ENCODE data around the gene MAPK13. TPM values are rescaled to one million over a fixed set of nuclear protein-coding genes. Genes with fewer than 3 reads are reported as not detected.

Gene MAPK13
- total RNA-seq, 1 donor from 2014 or later = 5.8 TPM

- TF ChIP-seq, protein P1, sequence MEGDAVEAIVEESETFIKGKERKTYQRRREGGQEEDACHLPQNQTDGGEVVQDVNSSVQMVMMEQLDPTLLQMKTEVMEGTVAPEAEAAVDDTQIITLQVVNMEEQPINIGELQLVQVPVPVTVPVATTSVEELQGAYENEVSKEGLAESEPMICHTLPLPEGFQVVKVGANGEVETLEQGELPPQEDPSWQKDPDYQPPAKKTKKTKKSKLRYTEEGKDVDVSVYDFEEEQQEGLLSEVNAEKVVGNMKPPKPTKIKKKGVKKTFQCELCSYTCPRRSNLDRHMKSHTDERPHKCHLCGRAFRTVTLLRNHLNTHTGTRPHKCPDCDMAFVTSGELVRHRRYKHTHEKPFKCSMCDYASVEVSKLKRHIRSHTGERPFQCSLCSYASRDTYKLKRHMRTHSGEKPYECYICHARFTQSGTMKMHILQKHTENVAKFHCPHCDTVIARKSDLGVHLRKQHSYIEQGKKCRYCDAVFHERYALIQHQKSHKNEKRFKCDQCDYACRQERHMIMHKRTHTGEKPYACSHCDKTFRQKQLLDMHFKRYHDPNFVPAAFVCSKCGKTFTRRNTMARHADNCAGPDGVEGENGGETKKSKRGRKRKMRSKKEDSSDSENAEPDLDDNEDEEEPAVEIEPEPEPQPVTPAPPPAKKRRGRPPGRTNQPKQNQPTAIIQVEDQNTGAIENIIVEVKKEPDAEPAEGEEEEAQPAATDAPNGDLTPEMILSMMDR (IDR thresholded peaks at IDR 0.05; ENCODE audit: insufficient read depth, low read depth, low read length) = no peak
- no peak for TF ChIP-seq EZH2 (IDR thresholded peaks at IDR 0.05; ENCODE audit: insufficient read depth, low read length)
Observed at GRCh38 chr6:36141091-36141490, 10.8 kb downstream of the MAPK13 start.

GRCh38 chr6:36141961-36142360 is 11.6 kb downstream of the MAPK13 start:
- H3K36me3 Mint-ChIP-seq (ENCODE audit: low read depth, unreplicated experiment) = peaks cover 3% of the 10 kb centered on the region
- peaks cover 6% of the 10 kb centered on the region for H3K4me1 Mint-ChIP-seq (ENCODE audit: low read depth, unreplicated experiment)
- Histone ChIP-seq H4K20me1 (ENCODE audit: insufficient read depth, low read length) (no peaks in the 10 kb centered on the region), H3K9ac (ENCODE audit: low read length) (no peak overlapping the region), H3K9me3 (ENCODE audit: insufficient read depth, low read depth, low read length) (no peaks in the 10 kb centered on the region), H3K4me1 (ENCODE audit: insufficient read depth, low read length) (no peaks in the 10 kb centered on the region), H3K36me3 (ENCODE audit: insufficient read depth, low read length) (no peaks in the 10 kb centered on the region), H3K27ac (ENCODE audit: low read depth, low read length) (no peak overlapping the region), H3K27me3 (ENCODE audit: insufficient read depth, low read length) (no peaks in the 10 kb centered on the region), H3K4me3 (ENCODE audit: insufficient read depth, low read depth, low read length) (no peak overlapping the region), H3K79me2 (ENCODE audit: insufficient read depth, low read length) (no peaks in the 10 kb centered on the region), H3K4me2 (ENCODE audit: low read length) (no peak overlapping the region), H2AFZ (ENCODE audit: low read depth, low read length) (no peak overlapping the region)
- DNase-seq (ENCODE audit: low read depth) (no peak), FAIRE-seq (no peak)
- H3K4me3 Mint-ChIP-seq (ENCODE audit: unreplicated experiment) = no peak overlapping the region
- peaks cover 6% of the 10 kb centered on the region for H3K27me3 Mint-ChIP-seq (ENCODE audit: low read depth, unreplicated experiment)
- TF ChIP-seq, protein P1 (IDR thresholded peaks at IDR 0.05; ENCODE audit: insufficient read depth, low read depth, low read length) = no peak
- no peak for TF ChIP-seq EZH2 (IDR thresholded peaks at IDR 0.05; ENCODE audit: insufficient read depth, low read length)
- H3K27ac Mint-ChIP-seq (ENCODE audit: unreplicated experiment) = no peak overlapping the region
- peaks cover 1% of the 10 kb centered on the region for H3K9me3 Mint-ChIP-seq (ENCODE audit: unreplicated experiment)

More at GRCh38 chr6:36141091-36141490, 10.8 kb downstream of the MAPK13 start:
- Histone ChIP-seq H3K9me3 (ENCODE audit: insufficient read depth, low read depth, low read length) (no peaks in the 10 kb centered on the region), H3K36me3 (ENCODE audit: insufficient read depth, low read length) (no peaks in the 10 kb centered on the region), H3K4me3 (ENCODE audit: insufficient read depth, low read depth, low read length) (no peak overlapping the region), H2AFZ (ENCODE audit: low read depth, low read length) (no peak overlapping the region), H3K79me2 (ENCODE audit: insufficient read depth, low read length) (no peaks in the 10 kb centered on the region), H3K4me2 (ENCODE audit: low read length) (no peak overlapping the region), H3K9ac (ENCODE audit: low read length) (no peak overlapping the region), H3K27ac (ENCODE audit: low read depth, low read length) (no peak overlapping the region), H3K4me1 (ENCODE audit: insufficient read depth, low read length) (no peaks in the 10 kb centered on the region), H4K20me1 (ENCODE audit: insufficient read depth, low read length) (no peaks in the 10 kb centered on the region), H3K27me3 (ENCODE audit: insufficient read depth, low read length) (no peaks in the 10 kb centered on the region)
- Mint-ChIP-seq H3K4me3 (ENCODE audit: unreplicated experiment) (no peak overlapping the region), H3K27me3 (ENCODE audit: low read depth, unreplicated experiment) (peaks cover 6% of the 10 kb centered on the region), H3K27ac (ENCODE audit: unreplicated experiment) (no peak overlapping the region), H3K9me3 (ENCODE audit: unreplicated experiment) (no peaks in the 10 kb centered on the region), H3K36me3 (ENCODE audit: low read depth, unreplicated experiment) (peaks cover 3% of the 10 kb centered on the region), H3K4me1 (ENCODE audit: low read depth, unreplicated experiment) (peaks cover 6% of the 10 kb centered on the region)
- no peak for DNase-seq (ENCODE audit: low read depth)
- FAIRE-seq = no peak

- Histone ChIP-seq H3K4me3 (ENCODE audit: insufficient read depth, low read depth, low read length) (no peak overlapping the region), H3K27ac (ENCODE audit: low read depth, low read length) (no peak overlapping the region), H3K79me2 (ENCODE audit: insufficient read depth, low read length) (no peaks in the 10 kb centered on the region), H3K9ac (ENCODE audit: low read length) (no peak overlapping the region), H4K20me1 (ENCODE audit: insufficient read depth, low read length) (no peaks in the 10 kb centered on the region), H3K4me2 (ENCODE audit: low read length) (no peak overlapping the region), H3K4me1 (ENCODE audit: insufficient read depth, low read length) (no peaks in the 10 kb centered on the region), H3K9me3 (ENCODE audit: insufficient read depth, low read depth, low read length) (no peaks in the 10 kb centered on the region), H3K36me3 (ENCODE audit: insufficient read depth, low read length) (no peaks in the 10 kb centered on the region), H3K27me3 (ENCODE audit: insufficient read depth, low read length) (no peaks in the 10 kb centered on the region), H2AFZ (ENCODE audit: low read depth, low read length) (no peak overlapping the region)
- no peak for DNase-seq (ENCODE audit: low read depth)
- H3K4me3 Mint-ChIP-seq (ENCODE audit: unreplicated experiment) = no peak overlapping the region
- TF ChIP-seq EZH2 (IDR thresholded peaks at IDR 0.05; ENCODE audit: insufficient read depth, low read length) = no peak
- TF ChIP-seq, protein P1 (IDR thresholded peaks at IDR 0.05; ENCODE audit: insufficient read depth, low read depth, low read length) = no peak
- no peak for FAIRE-seq
- H3K36me3 Mint-ChIP-seq (ENCODE audit: low read depth, unreplicated experiment) = peaks cover 3% of the 10 kb centered on the region
- no peak overlapping the region for H3K27ac Mint-ChIP-seq (ENCODE audit: unreplicated experiment)
- H3K27me3 Mint-ChIP-seq (ENCODE audit: low read depth, unreplicated experiment) = peaks cover 6% of the 10 kb centered on the region
- H3K9me3 Mint-ChIP-seq (ENCODE audit: unreplicated experiment) = peaks cover 8% of the 10 kb centered on the region
- H3K4me1 Mint-ChIP-seq (ENCODE audit: low read depth, unreplicated experiment) = peaks cover 6% of the 10 kb centered on the region
Observed at GRCh38 chr6:36142971-36143838, 12.9 kb downstream of the MAPK13 start.
